GM21786 (cell line): ENCODE measurements around the gene TMEM183A.

ENCODE experiments used
- ATAC-seq: cut with Tn5 transposase; IDR thresholded peaks from one replicate; pipeline ENCODE4 v1.9.1; 2021; ENCODE audit not compliant: unreplicated experiment

The TMEM183A gene

GRCh38 chr1:203045821-203046594 lies 38.8 kb downstream of the TMEM183A start:
- no peak for ATAC-seq

GRCh38 chr1:203046984-203047630 lies 39.9 kb downstream of the TMEM183A start:
- no peak for ATAC-seq

- no peak for ATAC-seq
Measured at GRCh38 chr1:203048086-203048485, 40.9 kb downstream of the TMEM183A start.

GRCh38 chr1:203048555-203049051 lies 41.4 kb downstream of the TMEM183A start:
- ATAC-seq = no peak

GRCh38 chr1:203049077-203049476 lies 41.9 kb downstream of the TMEM183A start:
- ATAC-seq = no peak

GRCh38 chr1:203049576-203050180 lies 42.5 kb downstream of the TMEM183A start:
- no peak for ATAC-seq

- no peak for ATAC-seq
Measured at GRCh38 chr1:203050826-203051225, 43.7 kb downstream of the TMEM183A start.

GRCh38 chr1:203051841-203052324 lies 44.7 kb downstream of the TMEM183A start:
- ATAC-seq = no peak

- ATAC-seq = no peak
Measured at GRCh38 chr1:203052601-203053000, 45.4 kb downstream of the TMEM183A start.

GRCh38 chr1:203054184-203054583 lies 47.0 kb downstream of the TMEM183A start:
- no peak for ATAC-seq

GRCh38 chr1:203054642-203055041 lies 47.5 kb downstream of the TMEM183A start:
- no peak for ATAC-seq

GRCh38 chr1:203055161-203055799 lies 48.1 kb downstream of the TMEM183A start:
- no peak for ATAC-seq

GRCh38 chr1:203056012-203056411 lies 48.8 kb downstream of the TMEM183A start:
- ATAC-seq = no peak

- no peak for ATAC-seq
Measured at GRCh38 chr1:203056516-203056915, 49.3 kb downstream of the TMEM183A start.

GRCh38 chr1:203057911-203058675 lies 50.9 kb downstream of the TMEM183A start:
- ATAC-seq = no peak

- no peak for ATAC-seq
Measured at GRCh38 chr1:203058676-203058935, 51.4 kb downstream of the TMEM183A start.

GRCh38 chr1:203059485-203059884 lies 52.3 kb downstream of the TMEM183A start:
- no peak for ATAC-seq

GRCh38 chr1:203060115-203060514 lies 52.9 kb downstream of the TMEM183A start:
- no peak for ATAC-seq

- ATAC-seq = no peak
Measured at GRCh38 chr1:203063287-203063686, 56.1 kb downstream of the TMEM183A start.

- no peak for ATAC-seq
Measured at GRCh38 chr1:203065191-203065590, 58.0 kb downstream of the TMEM183A start.

GRCh38 chr1:203065986-203066385 lies 58.8 kb downstream of the TMEM183A start:
- ATAC-seq = no peak
